H1 (cell line): ENCODE data around the gene NME7. TPM values are rescaled to one million over a fixed set of nuclear protein-coding genes. Genes with fewer than 3 reads are reported as not detected.

Source experiments
- CTCF ChIA-PET: fragments of 300-600 bp; sonication (Branson Sonifier 250); formaldehyde crosslinking; loops from one replicate; lab custom pipeline; 2021; ENCODE audit not compliant: partially characterized antibody; lab: Charles Lee
- POLR2A ChIA-PET: fragments of 300-600 bp; sonication (Branson Sonifier 250); formaldehyde crosslinking; loops from one replicate; lab custom pipeline; 2021; ENCODE audit warnings: inconsistent platforms; ENCODE audit not compliant: partially characterized antibody; lab: Charles Lee
- DNase-seq, 2 experiments: peaks; one replicate each; pipeline versions ENCODE4 v3.0.0 to v3.0.0-alpha.2; 2010 to 2022; ENCODE audit warnings: low spot score in 2 of 2, low read depth in 1 of 2, mixed read lengths in 1 of 2
- FAIRE-seq: peaks from 2 replicates; lab custom pipeline; 2011; peaks lifted over from hg19 to GRCh38; lab: Jason Lieb, UNC
- H2AFZ ChIP-seq: 2 replicates; pipeline ENCODE4 v1.8.1; 2012; ENCODE audit warnings: low read length, inconsistent platforms
- H2AK5ac ChIP-seq: 2 replicates; pipeline ENCODE4 v1.6.1; 2013; ENCODE audit warnings: low read depth, low read length
- H2BK120ac ChIP-seq: replicated peaks from 2 replicates; pipeline ENCODE3; 2013; ENCODE audit warnings: low read depth, low read length, inconsistent platforms
- H2BK12ac ChIP-seq: 2 replicates; pipeline ENCODE4 v1.6.1; 2013; ENCODE audit warnings: low read depth, low read length
- H2BK15ac ChIP-seq: 2 replicates; pipeline ENCODE4 v1.6.1; 2013; ENCODE audit warnings: low read length
- H2BK20ac ChIP-seq: 2 replicates; pipeline ENCODE4 v1.6.1; 2013; ENCODE audit warnings: low read length
- H2BK5ac ChIP-seq: 2 replicates; pipeline ENCODE4 v1.6.1; 2013; ENCODE audit warnings: low read depth, low read length
- H3K14ac ChIP-seq: 2 replicates; pipeline ENCODE4 v1.6.1; 2013; ENCODE audit warnings: inconsistent platforms; ENCODE audit not compliant: insufficient read length
- H3K18ac ChIP-seq: 2 replicates; pipeline ENCODE4 v1.6.1; 2013; ENCODE audit warnings: low read length; ENCODE audit errors: extremely low read depth
- H3K23ac ChIP-seq: 2 replicates; pipeline ENCODE4 v1.6.1; 2013; ENCODE audit warnings: inconsistent platforms; ENCODE audit not compliant: insufficient read length
- H3K23me2 ChIP-seq: 2 replicates; pipeline ENCODE4 v1.6.1; 2013; ENCODE audit warnings: low read depth, low read length
- H3K27ac ChIP-seq: 2 replicates; pipeline ENCODE4 v1.6.1; 2011; ENCODE audit warnings: low read depth, low read length, inconsistent platforms
- H3K27me3 ChIP-seq, 4 experiments: replicated peaks in 1 of 4; 1 replicate in 1 of 4; 2 replicates in 3 of 4; pipeline versions ENCODE4 v1.6.1 to v1.8.1; 2011 to 2013; ENCODE audit warnings: low read length in 3 of 4, mild to moderate bottlenecking in 3 of 4, inconsistent platforms in 2 of 4, mixed read lengths in 2 of 4, moderate library complexity in 1 of 4; ENCODE audit not compliant: control insufficient read depth in 3 of 4, insufficient read depth in 3 of 4; ENCODE audit errors: extremely low read depth in 1 of 4
- H3K36me3 ChIP-seq, 4 experiments: 2 replicates each; pipeline versions ENCODE4 v1.6.1 to v1.8.1; 2011 to 2013; ENCODE audit warnings: mild to moderate bottlenecking in 4 of 4, low read length in 3 of 4, moderate library complexity in 2 of 4, control low read depth in 1 of 4, inconsistent platforms in 1 of 4; ENCODE audit not compliant: insufficient read depth in 4 of 4, control insufficient read depth in 2 of 4
- H3K4ac ChIP-seq: replicated peaks from 2 replicates; pipeline ENCODE3; 2013; ENCODE audit warnings: low read length, low read depth, mixed read lengths, inconsistent platforms; ENCODE audit not compliant: insufficient read length
- H3K4me1 ChIP-seq, 4 experiments: replicated peaks in 1 of 4; 1 replicate in 1 of 4; 2 replicates in 3 of 4; pipeline versions ENCODE4 v1.6.1 to v1.8.1; 2011 to 2013; ENCODE audit warnings: low read length in 3 of 4, inconsistent platforms in 2 of 4, mixed read lengths in 1 of 4; ENCODE audit not compliant: insufficient read depth in 4 of 4, control insufficient read depth in 3 of 4
- H3K4me2 ChIP-seq, 2 experiments: 2 replicates each; pipeline versions ENCODE4 v1.6.1 to v1.8.1; 2011 to 2013; ENCODE audit warnings: low read depth in 2 of 2, low read length in 2 of 2, control low read depth in 1 of 2, inconsistent platforms in 1 of 2, mild to moderate bottlenecking in 1 of 2; ENCODE audit not compliant: insufficient read depth in 1 of 2
- H3K4me3 ChIP-seq, 4 experiments: fragments of 200-600, 300-600 bp in 1 of 4; sonication (generic), shearing (Covaris generic), sonication (Bioruptor Twin) in 1 of 4; 2 replicates each; pipeline versions ENCODE4 v1.5.1 to v1.8.1; 2011 to 2016; ENCODE audit warnings: low read length in 4 of 4, low read depth in 3 of 4, control low read depth in 2 of 4, inconsistent platforms in 2 of 4, mild to moderate bottlenecking in 2 of 4, mixed read lengths in 1 of 4, moderate library complexity in 1 of 4; ENCODE audit not compliant: insufficient read depth in 2 of 4; ENCODE audit errors: extremely low read depth in 1 of 4
- H3K56ac ChIP-seq: replicated peaks from 2 replicates; pipeline ENCODE3; 2013; ENCODE audit warnings: low read depth, mild to moderate bottlenecking, mixed read lengths, low read length, inconsistent platforms; ENCODE audit not compliant: insufficient read length
- H3K79me1 ChIP-seq: 2 replicates; pipeline ENCODE4 v1.6.1; 2013; ENCODE audit warnings: low read depth, low read length, control low read depth
- H3K79me2 ChIP-seq, 2 experiments: 2 replicates each; pipeline versions ENCODE4 v1.6.1 to v1.8.1; 2012 to 2013; ENCODE audit warnings: low read length in 2 of 2, mild to moderate bottlenecking in 2 of 2, inconsistent platforms in 1 of 2; ENCODE audit not compliant: insufficient read depth in 2 of 2, control insufficient read depth in 1 of 2
- H3K9ac ChIP-seq, 4 experiments: replicated peaks in 1 of 4; 1 replicate in 1 of 4; 2 replicates in 3 of 4; pipeline versions ENCODE4 v1.6.1 to v1.8.1; 2011 to 2013; ENCODE audit warnings: low read depth in 3 of 4, low read length in 3 of 4, control low read depth in 2 of 4, mild to moderate bottlenecking in 2 of 4, moderate library complexity in 2 of 4, inconsistent platforms in 1 of 4; ENCODE audit errors: extremely low read depth in 1 of 4
- H3K9me3 ChIP-seq, 2 experiments: 2 replicates each; pipeline versions ENCODE4 v1.6.1 to v1.8.1; 2012 to 2013; ENCODE audit warnings: mild to moderate bottlenecking in 2 of 2, moderate library complexity in 2 of 2, control low read depth in 1 of 2, inconsistent platforms in 1 of 2, low read depth in 1 of 2, low read length in 1 of 2, mixed read lengths in 1 of 2; ENCODE audit not compliant: insufficient read depth in 2 of 2
- H4K20me1 ChIP-seq, 2 experiments: replicated peaks in 1 of 2; 2 replicates each; pipeline versions ENCODE3 to v1.8.1; 2011 to 2013; ENCODE audit warnings: inconsistent platforms in 2 of 2, low read length in 2 of 2, mild to moderate bottlenecking in 1 of 2; ENCODE audit not compliant: insufficient read depth in 2 of 2, control insufficient read depth in 1 of 2
- H4K5ac ChIP-seq: 2 replicates; pipeline ENCODE4 v1.6.1; 2013; ENCODE audit warnings: low read length, low read depth, mixed read lengths, inconsistent platforms; ENCODE audit not compliant: insufficient read length
- H4K8ac ChIP-seq: 2 replicates; pipeline ENCODE4 v1.8.0; 2013; ENCODE audit warnings: mild to moderate bottlenecking, moderate library complexity, low read length, inconsistent platforms; ENCODE audit not compliant: insufficient read depth; ENCODE audit errors: extremely low read depth
- H4K91ac ChIP-seq: replicated peaks from 2 replicates; pipeline ENCODE3; 2013; ENCODE audit warnings: low read length, mixed read lengths, inconsistent platforms; ENCODE audit not compliant: insufficient read length
- BACH1 ChIP-seq: IDR thresholded peaks from 2 replicates; pipeline ENCODE4 v1.6.1; 2012; ENCODE audit warnings: low read length, improper control_type of control experiment
- CBX8 ChIP-seq: fragments of 300-800, 300-1000 bp; sonication (generic); IDR thresholded peaks from 2 replicates; pipeline ENCODE4 v1.7.1; 2016; ENCODE audit warnings: low read depth, low read length, borderline replicate concordance
- CREB1 ChIP-seq: IDR thresholded peaks from 2 replicates; pipeline ENCODE4 v1.6.1; 2012; ENCODE audit warnings: inconsistent platforms
- E2F6 ChIP-seq: IDR thresholded peaks from 2 replicates; pipeline ENCODE4 v1.6.1; 2012; ENCODE audit warnings: inconsistent platforms
- EP300 ChIP-seq, 2 experiments: IDR thresholded peaks; 1 replicate in 1 of 2; 2 replicates in 1 of 2; pipeline ENCODE4 v1.6.1; 2011 to 2012; ENCODE audit warnings: low read depth in 2 of 2, low read length in 2 of 2, mild to moderate bottlenecking in 2 of 2, borderline replicate concordance in 1 of 2, inconsistent platforms in 1 of 2, moderate library complexity in 1 of 2
- EZH2 ChIP-seq: fragments of 200-600 bp; sonication (generic); IDR thresholded peaks from 2 replicates; pipeline ENCODE4 v1.7.1; 2012; ENCODE audit warnings: low read depth, mild to moderate bottlenecking, moderate library complexity, low read length, inconsistent platforms; ENCODE audit not compliant: severe bottlenecking
- HDAC6 ChIP-seq: IDR thresholded peaks from one replicate; pipeline ENCODE4 v1.7.1; 2012; ENCODE audit warnings: low read depth, mild to moderate bottlenecking, inconsistent platforms, low read length, moderate library complexity
- PHF8 ChIP-seq: fragments of 200-600 bp; sonication (generic); conservative IDR thresholded peaks from 2 replicates; pipeline ENCODE4 v1.7.1; 2012; ENCODE audit warnings: low read depth, mild to moderate bottlenecking, inconsistent platforms, low read length, moderate library complexity
- RBBP5 ChIP-seq: IDR thresholded peaks from 2 replicates; pipeline ENCODE4 v1.7.1; 2012; ENCODE audit warnings: low read depth, mild to moderate bottlenecking, inconsistent platforms, low read length, moderate library complexity, borderline replicate concordance
- SAP30 ChIP-seq: fragments of 300-600 bp; sonication (generic); IDR thresholded peaks from 2 replicates; pipeline ENCODE4 v1.7.1; 2012; ENCODE audit warnings: low read length, moderate library complexity, mild to moderate bottlenecking, inconsistent platforms; ENCODE audit not compliant: insufficient read depth, insufficient replicate concordance
- SIX5 ChIP-seq: IDR thresholded peaks from 2 replicates; pipeline ENCODE4 v1.6.1; 2011; ENCODE audit warnings: mild to moderate bottlenecking, low read depth, low read length
- SP4 ChIP-seq: IDR thresholded peaks from 2 replicates; pipeline ENCODE4 v1.6.1; 2012; ENCODE audit warnings: low read length, inconsistent platforms
- SRF ChIP-seq: IDR thresholded peaks from 2 replicates; pipeline ENCODE4 v1.6.1; 2011; ENCODE audit warnings: mild to moderate bottlenecking, low read depth, low read length, moderate library complexity
- WGBS, 2 experiments: shearing (Covaris generic) in 1 of 2; methylation state at CpG; one replicate each; pipeline versions ENCODE4 v1.1.6 to v1.1.7; 2013 to 2015; ENCODE audit warnings: low lambda C conversion rate in 2 of 2, mixed read lengths in 2 of 2, inconsistent platforms in 1 of 2, low coverage in 1 of 2, missing lambda C conversion rate in 1 of 2; ENCODE audit not compliant: insufficient replicate concordance in 2 of 2, insufficient coverage in 1 of 2, insufficient read length in 1 of 2; ENCODE audit errors: extremely low coverage in 1 of 2, missing lambda C conversion rate in 1 of 2; 5-methylcytosine and 5-hydroxymethylcytosine counted together
- polyA plus RNA-seq, 7 experiments: library from polyadenylated mRNA; depleted of rRNA in 3 of 7; stranded (reverse) in 5 of 7; unstranded in 2 of 7; fragments of >200 nt in 5 of 7; fragments of 200-250 nt in 2 of 7; gene quantifications; 1 replicate in 5 of 7; 2 replicates in 1 of 7; 4 replicates in 1 of 7; pipeline versions ENCODE4 v1.2.1 to v1.2.3, GENCODE V29; 2011 to 2013; ENCODE audit warnings: missing spikeins in 2 of 7, mixed read lengths in 2 of 7
- total RNA-seq: library from RNA; stranded (reverse); fragmentation: NEBNext Ultra II Directional; extraction: Animal tissue kit (Norgen Biotek cat#: 25700); gene quantifications from 2 replicates; pipeline ENCODE4 v1.2.1, GENCODE V29; 2021

The NME7 gene
- total and polyA plus RNA-seq, 2 of the 8 experiments (the other 6 are each of a cell fraction or from before 2014, with no cell fraction given), result 11.6 to 28.5 TPM

DNA sequence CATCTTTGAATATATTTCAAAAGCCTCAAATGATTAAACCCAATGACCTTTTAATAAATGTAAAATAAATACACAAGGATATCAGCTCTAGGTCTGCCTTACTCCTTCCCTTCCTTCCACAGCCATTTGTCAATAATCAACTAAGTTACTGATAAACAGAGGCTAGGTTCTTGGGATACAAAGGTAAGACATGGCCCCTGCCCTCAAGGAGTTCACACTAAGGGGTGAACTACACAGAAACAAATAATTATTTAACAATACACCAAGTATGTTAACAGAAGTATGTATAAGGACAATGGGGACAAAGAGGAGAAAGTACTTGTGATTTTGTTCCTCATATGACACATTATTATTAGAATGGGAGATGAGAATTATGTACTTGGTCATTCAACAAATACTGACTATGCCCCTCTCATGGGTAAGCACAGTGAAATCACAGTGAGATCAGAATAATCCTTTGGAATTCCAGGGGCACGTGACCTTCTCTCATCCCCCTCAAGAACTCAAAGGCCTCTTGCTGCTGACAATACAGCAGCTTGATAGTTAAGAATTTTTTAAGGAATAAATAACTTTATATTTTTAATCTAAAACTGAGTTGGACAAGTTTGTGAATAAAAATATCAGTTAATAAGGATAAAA is 220.9 kb downstream of the NME7 start:
- Histone ChIP-seq H2BK15ac (no peak overlapping the region), H3K79me2 (no peaks in the 10 kb centered on the region), H3K36me3 (no peaks in the 10 kb centered on the region), H2BK20ac (no peak overlapping the region), H4K8ac (no peak overlapping the region), H2BK5ac (no peak overlapping the region), H4K5ac (no peak overlapping the region), H2BK12ac (no peak overlapping the region), H2AFZ (no peak overlapping the region), H3K23me2 (no peaks in the 10 kb centered on the region), H4K20me1 (no peaks in the 10 kb centered on the region), H3K4me2 (no peak overlapping the region), H3K4me3 (no peak overlapping the region), H4K91ac (no peak overlapping the region), H3K23ac (no peak overlapping the region), H2BK120ac (no peak overlapping the region), H3K56ac (no peak overlapping the region), H3K4ac (no peak overlapping the region), H3K27me3 (no peaks in the 10 kb centered on the region), H3K18ac (no peak overlapping the region), H2AK5ac (no peak overlapping the region), H3K27ac (no peak overlapping the region), H3K4me1 (no peaks in the 10 kb centered on the region), H3K79me1 (no peaks in the 10 kb centered on the region), H3K14ac (no peak overlapping the region), H3K9ac (no peak overlapping the region), H3K9me3 (no peaks in the 10 kb centered on the region)
- FAIRE-seq, result no peak
- CTCF ChIA-PET, result interaction anchor here (0.6 to 1.0 kb wide), 2 partner anchors 20 to 39 kb away, joined by 3 read pairs; no protein-coding TSS in a partner anchor
- DNase-seq, result no peak
- POLR2A ChIA-PET, result no interaction called here
- WGBS, 2 experiments, result 67% methylated on average over 1 of the region's 1 CpG; no CpG with 5 or more reads in 1 of the 2 experiments
- TF ChIP-seq PHF8 (no peak), CBX8 (no peak), SIX5 (no peak), CREB1 (no peak), EP300 (IDR thresholded peaks at IDR 0.05; ENCODE audit: borderline replicate concordance in 1 of 2, low read depth in 2 of 2, low read length in 2 of 2) (no peak), BACH1 (no peak), SAP30 (no peak), RBBP5 (no peak), HDAC6 (no peak), EZH2 (no peak), E2F6 (no peak), SRF (no peak), SP4 (no peak)
